Adipocyte (in vitro differentiated cells): ENCODE results near the gene UBA3.

Experiments used
- DNase-seq: peaks from one replicate; pipeline ENCODE4 v3.0.0-alpha.2; 2015; ENCODE audit warnings: low read depth
- H3K27me3 ChIP-seq: replicated peaks from 2 replicates; pipeline ENCODE4 v1.7.0; 2013; ENCODE audit warnings: mild to moderate bottlenecking, low read length, moderate library complexity; ENCODE audit not compliant: control insufficient read depth, insufficient read depth
- H3K36me3 ChIP-seq: 2 replicates; pipeline ENCODE4 v1.7.0; 2013; ENCODE audit warnings: low read length, mild to moderate bottlenecking, moderate library complexity; ENCODE audit not compliant: control insufficient read depth, insufficient read depth, severe bottlenecking
- H3K4me1 ChIP-seq: 2 replicates; pipeline ENCODE4 v1.7.0; 2013; ENCODE audit warnings: mild to moderate bottlenecking, low read length, moderate library complexity; ENCODE audit not compliant: control insufficient read depth, insufficient read depth
- H3K4me3 ChIP-seq: 2 replicates; pipeline ENCODE4 v1.7.0; 2013; ENCODE audit warnings: mild to moderate bottlenecking, low read length, moderate library complexity
- H3K9ac ChIP-seq: 2 replicates; pipeline ENCODE4 v1.7.0; 2013; ENCODE audit warnings: mild to moderate bottlenecking, low read length, moderate library complexity
- H3K9me3 ChIP-seq: 2 replicates; pipeline ENCODE4 v1.7.0; 2013; ENCODE audit warnings: mild to moderate bottlenecking, low read length, moderate library complexity; ENCODE audit not compliant: control insufficient read depth

Gene UBA3

GRCh38 chr3:69085833-69086722 is 5.9 kb upstream of the UBA3 start:
- H3K9me3 ChIP-seq: no peaks in the 10 kb centered on the region
- H3K27me3 ChIP-seq: no peaks in the 10 kb centered on the region
- peaks cover 72% of the 10 kb centered on the region for H3K4me1 ChIP-seq
- H3K36me3 ChIP-seq: peaks cover 21% of the 10 kb centered on the region
- peak overlapping the region; percentile 96 for H3K9ac ChIP-seq
- peak overlapping the region; percentile 95 for H3K4me3 ChIP-seq
- peak; percentile 90 for DNase-seq

- Histone ChIP-seq H3K9me3 (no peaks in the 10 kb centered on the region), H3K9ac (peak overlapping the region; percentile 96), H3K27me3 (no peaks in the 10 kb centered on the region), H3K4me3 (peak overlapping the region; percentile 95), H3K4me1 (peaks cover 71% of the 10 kb centered on the region), H3K36me3 (peaks cover 14% of the 10 kb centered on the region)
- peak; percentile 71 for DNase-seq
Measured at GRCh38 chr3:69085168-69085832, 5.1 kb upstream of the UBA3 start.

- Histone ChIP-seq H3K4me3 (peak within 1 kb of the TSS; percentile 95), H3K9me3 (no peaks in the 10 kb centered on the region), H3K36me3 (peaks cover 14% of the 10 kb centered on the region), H3K9ac (peak within 1 kb of the TSS; percentile 96), H3K4me1 (peaks cover 64% of the 10 kb centered on the region), H3K27me3 (no peaks in the 10 kb centered on the region)
- DNase-seq: peak; percentile 96
Measured at GRCh38 chr3:69084326-69085167, 4.4 kb upstream of the UBA3 start, which contains the start of gene ARL6IP5. TSS of gene ARL6IP5 (plus strand) at chr3:69084937. CDS start at chr3:69085048, 111 bp downstream.

- peaks cover 63% of the 10 kb centered on the region for H3K4me1 ChIP-seq
- peak overlapping the region; percentile 96 for H3K9ac ChIP-seq
- DNase-seq: peak; percentile 81
- H3K27me3 ChIP-seq: no peaks in the 10 kb centered on the region
- peak overlapping the region; percentile 95 for H3K4me3 ChIP-seq
- H3K9me3 ChIP-seq: no peaks in the 10 kb centered on the region
- H3K36me3 ChIP-seq: peaks cover 7% of the 10 kb centered on the region
Measured at GRCh38 chr3:69082805-69083204, 2.6 kb upstream of the UBA3 start.

- DNase-seq: no peak
- H3K9me3 ChIP-seq: no peaks in the 10 kb centered on the region
- H3K4me1 ChIP-seq: peaks cover 62% of the 10 kb centered on the region
- peaks cover 4% of the 10 kb centered on the region for H3K36me3 ChIP-seq
- H3K27me3 ChIP-seq: no peaks in the 10 kb centered on the region
- peak overlapping the region; percentile 5 for H3K9ac ChIP-seq
- peak overlapping the region; percentile 95 for H3K4me3 ChIP-seq
Measured at GRCh38 chr3:69082361-69082760, 2.2 kb upstream of the UBA3 start.

GRCh38 chr3:69081583-69082262 is 1.6 kb upstream of the UBA3 start:
- no peaks in the 10 kb centered on the region for H3K9me3 ChIP-seq
- no peak overlapping the region for H3K4me3 ChIP-seq
- no peaks in the 10 kb centered on the region for H3K36me3 ChIP-seq
- H3K27me3 ChIP-seq: no peaks in the 10 kb centered on the region
- peaks cover 57% of the 10 kb centered on the region for H3K4me1 ChIP-seq
- no peak overlapping the region for H3K9ac ChIP-seq
- peak; percentile 18 for DNase-seq

GRCh38 chr3:69079269-69080159 is 651 bp downstream of the UBA3 start:
- Histone ChIP-seq H3K9me3 (no peaks in the 10 kb centered on the region), H3K9ac (peak overlapping the region; percentile 90), H3K27me3 (no peaks in the 10 kb centered on the region), H3K4me1 (peaks cover 56% of the 10 kb centered on the region), H3K36me3 (peaks cover 6% of the 10 kb centered on the region), H3K4me3 (peak overlapping the region; percentile 90)
- peak; percentile 59 for DNase-seq

- Histone ChIP-seq H3K27me3 (no peaks in the 10 kb centered on the region), H3K36me3 (peaks cover 39% of the 10 kb centered on the region), H3K9ac (no peak overlapping the region), H3K9me3 (no peaks in the 10 kb centered on the region), H3K4me1 (peaks cover 10% of the 10 kb centered on the region), H3K4me3 (no peak overlapping the region)
- no peak for DNase-seq
Measured at GRCh38 chr3:69072928-69073327, 7.2 kb downstream of the UBA3 start.

GRCh38 chr3:69066121-69066520 is 14.0 kb downstream of the UBA3 start:
- DNase-seq: no peak
- H3K36me3 ChIP-seq: peaks cover 46% of the 10 kb centered on the region
- H3K4me1 ChIP-seq: peaks cover 10% of the 10 kb centered on the region

More at GRCh38 chr3:69066121-69066520, 14.0 kb downstream of the UBA3 start:
- H3K9ac ChIP-seq: no peak overlapping the region
- H3K9me3 ChIP-seq: no peaks in the 10 kb centered on the region
- no peaks in the 10 kb centered on the region for H3K27me3 ChIP-seq
- H3K4me3 ChIP-seq: no peak overlapping the region
